ENCODE data around the gene TBC1D22A.

DNA sequence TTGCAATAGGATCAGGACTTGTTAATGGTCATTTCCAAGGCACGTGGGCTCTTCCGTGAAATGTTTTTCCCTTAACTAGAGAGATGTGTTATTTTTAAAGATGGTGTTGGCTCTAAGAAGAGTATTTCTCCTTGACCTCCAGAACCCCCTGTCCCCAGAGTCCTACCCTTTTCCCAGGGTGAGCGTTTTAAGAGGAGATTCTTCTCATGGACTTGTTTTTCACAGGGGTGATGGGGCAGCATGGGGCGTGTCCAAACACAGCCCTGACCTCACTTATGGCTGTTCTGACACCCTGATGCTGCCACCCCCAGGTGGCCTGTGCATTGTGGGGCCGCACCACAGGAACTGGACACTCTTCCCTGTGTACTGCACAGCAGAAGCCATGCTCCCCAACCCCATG lies 335.7 kb downstream of the TBC1D22A start:
- no peak for TF ChIP-seq POLR2A (IDR thresholded peaks at IDR 0.05)
- TF ChIP-seq, protein P1, sequence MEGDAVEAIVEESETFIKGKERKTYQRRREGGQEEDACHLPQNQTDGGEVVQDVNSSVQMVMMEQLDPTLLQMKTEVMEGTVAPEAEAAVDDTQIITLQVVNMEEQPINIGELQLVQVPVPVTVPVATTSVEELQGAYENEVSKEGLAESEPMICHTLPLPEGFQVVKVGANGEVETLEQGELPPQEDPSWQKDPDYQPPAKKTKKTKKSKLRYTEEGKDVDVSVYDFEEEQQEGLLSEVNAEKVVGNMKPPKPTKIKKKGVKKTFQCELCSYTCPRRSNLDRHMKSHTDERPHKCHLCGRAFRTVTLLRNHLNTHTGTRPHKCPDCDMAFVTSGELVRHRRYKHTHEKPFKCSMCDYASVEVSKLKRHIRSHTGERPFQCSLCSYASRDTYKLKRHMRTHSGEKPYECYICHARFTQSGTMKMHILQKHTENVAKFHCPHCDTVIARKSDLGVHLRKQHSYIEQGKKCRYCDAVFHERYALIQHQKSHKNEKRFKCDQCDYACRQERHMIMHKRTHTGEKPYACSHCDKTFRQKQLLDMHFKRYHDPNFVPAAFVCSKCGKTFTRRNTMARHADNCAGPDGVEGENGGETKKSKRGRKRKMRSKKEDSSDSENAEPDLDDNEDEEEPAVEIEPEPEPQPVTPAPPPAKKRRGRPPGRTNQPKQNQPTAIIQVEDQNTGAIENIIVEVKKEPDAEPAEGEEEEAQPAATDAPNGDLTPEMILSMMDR (IDR thresholded peaks at IDR 0.05 in 4 of 5, conservative IDR thresholded peaks at IDR 0.05 in 1 of 5), result no peak

Data from gastrocnemius medialis (tissue), 4 donors.